Skeletal muscle satellite cell (primary cell): ENCODE results near the gene RCOR2. TPM values are rescaled to one million over a fixed set of nuclear protein-coding genes. Genes with fewer than 3 reads are reported as not detected.
A peak's percentile ranks its signal among the peaks of the same experiment; 100 is the strongest.
"Not testable (repeated sequence)": the region's sequence is repeated elsewhere in the genome, so short reads cannot be mapped to it uniquely, and the experiment has no call there.

Source experiments
- H3K27me3 ChIP-seq: 2 replicates; pipeline ENCODE4 v1.7.0; 2013; ENCODE audit warnings: low read length; ENCODE audit not compliant: control insufficient read depth, insufficient read depth
- H3K36me3 ChIP-seq: 2 replicates; pipeline ENCODE4 v1.7.0; 2013; ENCODE audit warnings: mild to moderate bottlenecking, control low read depth, low read length; ENCODE audit not compliant: insufficient read depth
- H3K4me1 ChIP-seq: 2 replicates; pipeline ENCODE4 v1.7.0; 2013; ENCODE audit warnings: low read length; ENCODE audit not compliant: control insufficient read depth, insufficient read depth
- H3K4me2 ChIP-seq: 2 replicates; pipeline ENCODE4 v1.7.0; 2013; ENCODE audit warnings: mild to moderate bottlenecking, low read length
- H3K4me3 ChIP-seq: 2 replicates; pipeline ENCODE4 v1.7.0; 2013; ENCODE audit warnings: low read length
- H3K9ac ChIP-seq: 2 replicates; pipeline ENCODE4 v1.7.0; 2013; ENCODE audit warnings: mild to moderate bottlenecking, low read depth, low read length, moderate library complexity
- H3K9me3 ChIP-seq: replicated peaks from 2 replicates; pipeline ENCODE4 v1.7.0; 2013; ENCODE audit warnings: mild to moderate bottlenecking, control low read depth, low read length
- total RNA-seq: library from RNA; depleted of rRNA; stranded (reverse); fragments of >200 nt; gene quantifications from 2 replicates; pipeline ENCODE4 v1.2.3, GENCODE V29; 2012; rRNA removed

Gene RCOR2
- total RNA-seq: 3.0 and 5.5 TPM in 2 replicates

DNA sequence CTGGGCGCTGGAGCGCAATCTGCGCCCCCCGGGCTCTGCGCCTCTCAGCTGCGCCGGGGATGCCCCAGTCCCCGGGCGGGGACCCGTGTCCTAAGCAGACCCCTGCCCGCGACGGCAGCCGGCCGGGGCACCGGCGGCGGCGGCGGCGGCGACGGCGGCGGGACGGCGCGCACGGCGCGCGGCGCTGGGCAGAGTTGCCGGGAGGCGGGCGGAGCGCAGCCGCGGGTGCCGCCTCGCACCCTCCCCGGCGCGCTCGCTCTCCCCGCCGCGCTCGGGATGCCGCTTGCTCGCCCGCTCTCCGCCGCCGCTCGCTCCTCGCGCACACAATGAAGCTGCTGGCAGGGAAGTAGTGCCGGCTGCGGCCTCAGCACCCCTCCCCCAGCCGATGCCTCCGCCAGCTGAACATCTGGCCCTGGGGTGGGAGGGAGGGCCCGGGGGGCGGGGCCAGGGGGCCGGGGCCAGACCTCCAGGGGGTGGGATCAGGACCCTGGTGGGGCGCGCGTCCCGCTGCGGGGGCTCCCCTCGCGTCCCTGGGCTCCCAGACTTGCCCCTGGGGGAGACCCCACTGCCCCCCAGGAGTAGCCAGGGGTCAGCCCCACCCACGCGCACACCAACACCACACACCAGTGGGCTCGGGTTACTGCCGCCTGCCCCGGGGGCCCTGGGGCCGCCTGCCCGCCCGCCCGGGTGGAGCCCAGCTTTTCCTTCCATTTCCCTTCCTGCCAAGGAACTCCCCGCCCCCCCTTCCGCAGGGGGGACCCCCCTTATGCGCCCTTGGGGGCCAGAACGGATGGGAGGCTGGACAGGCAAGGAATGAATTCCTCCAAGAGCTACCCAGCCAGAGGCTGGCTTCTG lies at the start of gene RCOR2:
RCOR2 (minus strand) TSS at position 328 of the 855 bp plus-strand sequence. CDS start 708 bp downstream, outside the sequence.
- H3K4me1 ChIP-seq: peaks cover 38% of the 10 kb centered on the region
- H3K36me3 ChIP-seq: no peaks in the 10 kb centered on the region
- H3K27me3 ChIP-seq: peaks cover 7% of the 10 kb centered on the region
- peak within 1 kb of the TSS; percentile 91 for H3K4me2 ChIP-seq
- peak within 1 kb of the TSS; percentile 28 for H3K9ac ChIP-seq
- peak within 1 kb of the TSS; percentile 71 for H3K4me3 ChIP-seq
- H3K9me3 ChIP-seq: no peaks in the 10 kb centered on the region

GRCh38 chr11:63966444-63966843 lies 49.5 kb upstream of the RCOR2 start:
- no peak overlapping the region for H3K9ac ChIP-seq
- no peak overlapping the region for H3K4me3 ChIP-seq
- H3K9me3 ChIP-seq: no peaks in the 10 kb centered on the region
- H3K27me3 ChIP-seq: no peaks in the 10 kb centered on the region
- H3K4me2 ChIP-seq: no peak overlapping the region
- peaks cover 8% of the 10 kb centered on the region for H3K4me1 ChIP-seq
- no peaks in the 10 kb centered on the region for H3K36me3 ChIP-seq

DNA sequence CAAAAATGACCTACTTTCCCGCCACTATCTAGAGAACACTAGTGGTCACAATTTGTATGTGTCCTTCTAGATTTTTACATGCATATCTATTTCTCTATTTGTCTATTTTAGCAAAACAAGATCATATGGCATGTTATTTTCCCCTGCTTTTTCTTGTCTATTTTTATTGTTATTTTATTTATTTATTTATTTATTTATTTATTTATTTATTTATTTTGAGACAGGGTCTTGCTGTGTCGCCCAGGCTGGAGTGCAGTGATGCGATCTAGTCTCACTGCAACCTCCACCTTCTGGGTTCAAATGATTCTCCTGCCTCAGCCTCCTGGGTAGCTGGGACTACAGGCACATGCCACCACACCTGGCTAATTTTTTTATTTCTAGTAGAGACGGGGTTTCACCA lies 46.9 kb upstream of the RCOR2 start:
- not testable (repeated sequence) for H3K9ac ChIP-seq, H3K9me3 ChIP-seq, H3K36me3 ChIP-seq, H3K4me3 ChIP-seq, H3K27me3 ChIP-seq, H3K4me2 ChIP-seq
- peaks cover 14% of the 10 kb centered on the region for H3K4me1 ChIP-seq

GRCh38 chr11:63961608-63962412 lies 44.8 kb upstream of the RCOR2 start:
- H3K4me3 ChIP-seq: no peak overlapping the region
- no peaks in the 10 kb centered on the region for H3K27me3 ChIP-seq
- H3K9ac ChIP-seq: no peak overlapping the region
- H3K9me3 ChIP-seq: no peaks in the 10 kb centered on the region
- no peaks in the 10 kb centered on the region for H3K36me3 ChIP-seq
- peaks cover 14% of the 10 kb centered on the region for H3K4me1 ChIP-seq
- H3K4me2 ChIP-seq: peak overlapping the region; percentile 54

DNA sequence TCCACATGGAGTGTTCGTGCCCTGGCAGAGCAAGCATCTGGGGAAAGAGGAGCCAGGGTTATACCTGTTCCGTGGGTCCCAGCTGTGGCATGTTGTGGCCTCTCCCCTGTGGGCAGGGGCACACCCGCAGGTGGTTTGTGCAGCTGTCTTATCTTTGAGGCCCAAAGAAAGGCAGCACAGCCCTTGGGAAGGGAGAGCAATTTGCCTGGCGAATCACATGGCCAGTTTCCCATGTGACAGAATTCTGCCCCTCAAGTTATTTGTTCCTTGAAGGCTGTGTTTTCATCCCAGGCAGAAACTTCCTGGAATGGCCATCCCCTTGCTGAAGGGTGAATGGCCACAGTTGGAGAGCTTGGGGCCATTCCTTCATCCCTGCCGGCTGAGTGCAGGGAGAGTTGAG lies 41.0 kb upstream of the RCOR2 start:
- H3K4me1 ChIP-seq: peaks cover 14% of the 10 kb centered on the region
- H3K4me3 ChIP-seq: no peak overlapping the region
- H3K4me2 ChIP-seq: no peak overlapping the region
- peaks cover 33% of the 10 kb centered on the region for H3K36me3 ChIP-seq
- H3K27me3 ChIP-seq: no peaks in the 10 kb centered on the region
- no peaks in the 10 kb centered on the region for H3K9me3 ChIP-seq
- H3K9ac ChIP-seq: no peak overlapping the region

DNA sequence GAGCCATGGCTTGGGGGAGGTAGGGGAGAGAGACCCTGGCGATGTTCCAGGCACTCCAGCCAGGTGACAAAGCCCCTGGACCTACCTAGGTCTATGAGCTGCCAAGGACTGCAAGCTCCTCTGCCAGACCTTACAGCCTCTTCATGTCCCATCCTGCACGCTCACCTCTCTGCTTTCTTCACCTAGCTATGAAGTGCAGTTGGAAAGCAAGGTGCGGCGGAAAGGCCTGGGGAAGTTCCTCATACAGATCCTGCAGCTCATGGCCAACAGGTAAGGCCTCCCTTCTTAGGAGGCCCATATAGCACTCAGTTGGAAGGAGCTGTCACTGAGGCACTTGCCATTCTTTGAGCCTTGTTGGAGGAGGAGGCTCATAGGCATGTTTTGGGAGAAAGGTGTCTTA lies 35.6 kb upstream of the RCOR2 start:
- Histone ChIP-seq H3K4me1 (no peaks in the 10 kb centered on the region), H3K9me3 (no peaks in the 10 kb centered on the region), H3K4me3 (no peak overlapping the region), H3K4me2 (no peak overlapping the region), H3K9ac (no peak overlapping the region), H3K36me3 (peaks cover 53% of the 10 kb centered on the region), H3K27me3 (no peaks in the 10 kb centered on the region)

DNA sequence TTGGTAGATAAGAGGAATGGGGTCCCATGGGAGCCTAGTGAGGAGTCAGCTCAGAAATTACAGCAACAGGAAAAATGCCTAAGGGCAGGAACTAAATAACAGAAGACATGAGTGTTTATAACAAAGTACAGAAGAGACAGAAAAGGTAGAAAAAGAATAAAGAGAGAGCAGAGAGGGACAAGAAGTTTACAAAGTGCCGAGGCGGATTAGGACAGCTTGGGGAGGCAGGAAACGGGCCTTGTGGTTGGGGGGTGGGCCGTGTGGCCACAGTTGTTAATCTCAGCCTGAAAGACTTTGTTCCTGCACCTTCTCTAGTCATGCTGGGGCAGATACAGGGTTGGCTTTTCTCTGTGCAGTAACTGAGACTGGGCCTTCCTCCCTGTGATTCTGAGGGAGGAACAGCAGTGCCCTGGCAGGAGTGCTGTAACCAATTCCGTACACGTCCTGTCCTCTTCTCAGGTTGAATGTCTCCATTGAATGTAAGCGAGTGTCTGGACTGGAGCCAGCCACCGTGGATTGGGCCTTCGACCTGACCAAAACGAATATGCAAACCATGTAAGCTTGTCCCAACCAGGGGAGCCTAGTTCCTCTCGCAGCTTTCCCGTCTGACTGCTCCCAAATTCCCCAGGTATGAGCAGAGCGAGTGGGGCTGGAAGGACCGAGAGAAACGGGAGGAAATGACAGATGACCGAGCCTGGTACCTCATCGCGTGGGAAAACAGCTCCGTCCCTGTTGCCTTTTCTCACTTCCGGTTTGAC lies 35.0 kb upstream of the RCOR2 start:
- peaks cover 54% of the 10 kb centered on the region for H3K36me3 ChIP-seq
- no peaks in the 10 kb centered on the region for H3K4me1 ChIP-seq
- H3K4me3 ChIP-seq: no peak overlapping the region
- H3K27me3 ChIP-seq: no peaks in the 10 kb centered on the region
- no peak overlapping the region for H3K4me2 ChIP-seq
- no peak overlapping the region for H3K9ac ChIP-seq
- H3K9me3 ChIP-seq: no peaks in the 10 kb centered on the region

DNA sequence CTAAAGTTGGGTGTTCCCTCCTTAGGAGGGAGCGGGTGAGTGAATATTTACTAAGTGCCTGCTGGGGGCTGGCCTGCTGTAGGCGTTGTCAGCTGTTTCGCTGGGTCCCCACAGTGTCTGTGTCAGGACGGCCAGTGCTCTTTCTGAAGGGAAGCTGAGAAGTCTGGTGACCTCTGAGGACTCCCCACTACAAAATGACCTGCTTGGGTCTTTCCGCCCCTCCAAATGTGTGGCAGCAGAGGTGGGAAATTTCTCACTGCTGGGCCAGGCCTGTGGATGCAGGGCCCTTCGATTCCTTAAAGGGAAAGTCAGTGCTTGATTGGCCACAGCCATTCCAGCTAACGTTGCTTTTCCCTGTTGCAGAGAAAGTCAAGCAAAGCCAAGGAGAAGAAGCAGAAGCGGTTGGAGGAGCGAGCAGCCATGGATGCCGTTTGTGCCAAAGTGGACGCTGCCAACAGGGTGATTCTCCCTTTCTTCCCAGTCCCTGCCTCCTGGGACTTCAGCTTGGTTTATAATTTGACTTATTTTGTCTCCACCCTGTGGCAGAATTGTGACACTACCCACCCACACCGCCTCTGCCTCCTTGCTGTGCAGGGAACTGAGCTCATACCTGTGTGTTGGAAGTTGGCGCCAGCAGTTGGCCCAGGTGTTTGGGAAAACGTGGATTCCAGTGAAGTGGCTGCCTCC lies 28.7 kb upstream of the RCOR2 start:
- Histone ChIP-seq H3K36me3 (peaks cover 17% of the 10 kb centered on the region), H3K9ac (peak overlapping the region; percentile 42), H3K4me3 (peak overlapping the region; percentile 9)

DNA sequence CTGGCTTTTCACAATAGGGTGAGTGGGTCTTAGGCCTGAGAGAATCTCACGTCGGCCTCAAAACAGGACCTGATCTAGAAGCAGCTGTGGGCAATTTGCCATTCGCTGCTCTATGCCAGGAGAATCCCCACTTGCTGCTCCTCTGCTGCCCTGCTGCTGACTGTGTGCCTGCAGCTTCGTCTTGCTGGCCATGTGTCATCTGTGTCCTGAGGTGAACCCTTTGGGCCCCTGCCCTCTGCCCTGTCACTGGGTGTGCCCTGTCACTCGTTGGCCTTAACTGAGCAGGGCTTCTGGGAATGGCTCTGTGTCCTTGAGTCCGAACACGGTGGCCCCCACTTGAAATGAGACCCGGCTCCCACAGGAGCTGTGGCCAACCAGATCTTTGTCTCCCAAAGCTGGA lies 28.0 kb upstream of the RCOR2 start:
- peaks cover 11% of the 10 kb centered on the region for H3K4me1 ChIP-seq
- H3K9ac ChIP-seq: peak overlapping the region; percentile 42
- H3K4me3 ChIP-seq: peak overlapping the region; percentile 9
- no peaks in the 10 kb centered on the region for H3K9me3 ChIP-seq
- no peaks in the 10 kb centered on the region for H3K27me3 ChIP-seq
- peak overlapping the region; percentile 58 for H3K4me2 ChIP-seq
- peaks cover 16% of the 10 kb centered on the region for H3K36me3 ChIP-seq

More for the DNA sequence above, 28.7 kb upstream of the RCOR2 start:
- Histone ChIP-seq H3K4me1 (peaks cover 11% of the 10 kb centered on the region), H3K9me3 (no peaks in the 10 kb centered on the region), H3K27me3 (no peaks in the 10 kb centered on the region), H3K4me2 (peak overlapping the region; percentile 58)

GRCh38 chr11:63942803-63943202 lies 25.8 kb upstream of the RCOR2 start:
- H3K4me1 ChIP-seq: peaks cover 22% of the 10 kb centered on the region
- H3K27me3 ChIP-seq: no peaks in the 10 kb centered on the region
- H3K9me3 ChIP-seq: no peaks in the 10 kb centered on the region
- peaks cover 8% of the 10 kb centered on the region for H3K36me3 ChIP-seq
- H3K4me2 ChIP-seq: no peak overlapping the region
- no peak overlapping the region for H3K4me3 ChIP-seq
- no peak overlapping the region for H3K9ac ChIP-seq
